Measurements from ENCODE around the gene SSU72. TPM values are rescaled to one million over a fixed set of nuclear protein-coding genes. Genes with fewer than 3 reads are reported as not detected.

Gene SSU72
- polyA plus RNA-seq, 1 of the 3 experiments (the other 2 are of a cell fraction), result 104 TPM

- no peaks in the 10 kb centered on the region for H3K9me2 ChIP-seq
- 60% methylated on average over 2 of the region's 13 CpGs for WGBS (ENCODE audit: low lambda C conversion rate)
- no peaks in the 10 kb centered on the region; a peak in 1 of 4 replicates for H3K4me1 ChIP-seq (ENCODE audit: control insufficient read depth in 1 of 2, insufficient read depth in 2 of 2, low read depth in 1 of 2, low read length in 1 of 2)
- no peak overlapping the region for H3K27ac ChIP-seq (ENCODE audit: low read depth in 2 of 2, low read length in 1 of 2)
- H2AFZ ChIP-seq (ENCODE audit: low read depth), result no peak overlapping the region
- no peaks in the 10 kb centered on the region for H3K9me3 ChIP-seq
- no peak for TF ChIP-seq NRF1 (IDR thresholded peaks at IDR 0.05; ENCODE audit: low read depth, low read length)
- TF ChIP-seq FOXJ3 (CRISPR knock-in tag; IDR thresholded peaks at IDR 0.05), result no peak
- no peak for TF ChIP-seq TAF1 (IDR thresholded peaks at IDR 0.05; ENCODE audit: borderline replicate concordance, low read depth, low read length)
- TF ChIP-seq IRF3 (IDR thresholded peaks at IDR 0.05; ENCODE audit: low read depth, low read length), result no peak
- TF ChIP-seq ELF1 (IDR thresholded peaks at IDR 0.05), result no peak
- TF ChIP-seq, protein P1, sequence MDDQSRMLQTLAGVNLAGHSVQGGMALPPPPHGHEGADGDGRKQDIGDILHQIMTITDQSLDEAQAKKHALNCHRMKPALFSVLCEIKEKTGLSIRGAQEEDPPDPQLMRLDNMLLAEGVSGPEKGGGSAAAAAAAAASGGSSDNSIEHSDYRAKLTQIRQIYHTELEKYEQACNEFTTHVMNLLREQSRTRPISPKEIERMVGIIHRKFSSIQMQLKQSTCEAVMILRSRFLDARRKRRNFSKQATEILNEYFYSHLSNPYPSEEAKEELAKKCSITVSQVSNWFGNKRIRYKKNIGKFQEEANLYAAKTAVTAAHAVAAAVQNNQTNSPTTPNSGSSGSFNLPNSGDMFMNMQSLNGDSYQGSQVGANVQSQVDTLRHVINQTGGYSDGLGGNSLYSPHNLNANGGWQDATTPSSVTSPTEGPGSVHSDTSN (IDR thresholded peaks at IDR 0.05), result no peak
- TF ChIP-seq, protein P2, sequence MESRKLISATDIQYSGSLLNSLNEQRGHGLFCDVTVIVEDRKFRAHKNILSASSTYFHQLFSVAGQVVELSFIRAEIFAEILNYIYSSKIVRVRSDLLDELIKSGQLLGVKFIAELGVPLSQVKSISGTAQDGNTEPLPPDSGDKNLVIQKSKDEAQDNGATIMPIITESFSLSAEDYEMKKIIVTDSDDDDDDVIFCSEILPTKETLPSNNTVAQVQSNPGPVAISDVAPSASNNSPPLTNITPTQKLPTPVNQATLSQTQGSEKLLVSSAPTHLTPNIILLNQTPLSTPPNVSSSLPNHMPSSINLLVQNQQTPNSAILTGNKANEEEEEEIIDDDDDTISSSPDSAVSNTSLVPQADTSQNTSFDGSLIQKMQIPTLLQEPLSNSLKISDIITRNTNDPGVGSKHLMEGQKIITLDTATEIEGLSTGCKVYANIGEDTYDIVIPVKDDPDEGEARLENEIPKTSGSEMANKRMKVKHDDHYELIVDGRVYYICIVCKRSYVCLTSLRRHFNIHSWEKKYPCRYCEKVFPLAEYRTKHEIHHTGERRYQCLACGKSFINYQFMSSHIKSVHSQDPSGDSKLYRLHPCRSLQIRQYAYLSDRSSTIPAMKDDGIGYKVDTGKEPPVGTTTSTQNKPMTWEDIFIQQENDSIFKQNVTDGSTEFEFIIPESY (IDR thresholded peaks at IDR 0.05; ENCODE audit: borderline replicate concordance, low read depth), result no peak
- no peak overlapping the region for H3K4me2 ChIP-seq
- H3K27me3 ChIP-seq (ENCODE audit: insufficient read depth), result no peaks in the 10 kb centered on the region
- H3F3A ChIP-seq (replicated peaks; ENCODE audit: insufficient read depth), result no peaks in the 10 kb centered on the region
- H3K36me3 ChIP-seq (replicated peaks in 1 of 2; ENCODE audit: control insufficient read depth in 1 of 2, insufficient read depth in 2 of 2, low read length in 1 of 2), result no peaks in the 10 kb centered on the region
- H3K4me3 ChIP-seq (ENCODE audit: low read depth in 2 of 2, low read length in 1 of 2), result no peak overlapping the region
- no peaks in the 10 kb centered on the region for H4K20me1 ChIP-seq (ENCODE audit: insufficient read depth)
- no peak overlapping the region for H3K9ac ChIP-seq
- no peak for DNase-seq
- H3K79me2 ChIP-seq (ENCODE audit: insufficient read depth), result no peaks in the 10 kb centered on the region
- ChIA-PET POLR2A (no interaction called here), CTCF (interaction anchor here (0.6 to 1.6 kb wide), 2 partner anchors 8 to 32 kb away, joined by 3 to 4 read pairs; no protein-coding TSS in a partner anchor)
These were observed 31.6 kb upstream of the SSU72 start for GRCh38 chr1:1606232-1606631.

GRCh38 chr1:1605724-1606123, 31.1 kb upstream of the SSU72 start:
- POLR2A ChIA-PET, result no interaction called here
- CTCF ChIA-PET, result no interaction called here
- Histone ChIP-seq H3K36me3 (replicated peaks in 1 of 2; ENCODE audit: control insufficient read depth in 1 of 2, insufficient read depth in 2 of 2, low read length in 1 of 2) (no peaks in the 10 kb centered on the region), H3K4me3 (ENCODE audit: low read depth in 2 of 2, low read length in 1 of 2) (no peak overlapping the region), H3K9ac (no peak overlapping the region), H3K4me2 (no peak overlapping the region), H2AFZ (ENCODE audit: low read depth) (no peak overlapping the region), H3K9me2 (no peaks in the 10 kb centered on the region), H3K79me2 (ENCODE audit: insufficient read depth) (no peaks in the 10 kb centered on the region), H3K27ac (ENCODE audit: low read depth in 2 of 2, low read length in 1 of 2) (no peak overlapping the region), H3K27me3 (ENCODE audit: insufficient read depth) (no peaks in the 10 kb centered on the region), H4K20me1 (ENCODE audit: insufficient read depth) (no peaks in the 10 kb centered on the region), H3K9me3 (no peaks in the 10 kb centered on the region), H3K4me1 (ENCODE audit: control insufficient read depth in 1 of 2, insufficient read depth in 2 of 2, low read depth in 1 of 2, low read length in 1 of 2) (peaks cover 0 to 5% of the 10 kb centered on the region in 2 experiments; a peak in 1 of 4 replicates), H3F3A (replicated peaks; ENCODE audit: insufficient read depth) (no peaks in the 10 kb centered on the region)
- WGBS (ENCODE audit: low lambda C conversion rate), result 92% methylated on average over 13 of the region's 17 CpGs
- no peak for DNase-seq
- TF ChIP-seq REST (IDR thresholded peaks at IDR 0.05; ENCODE audit: low read depth, low read length), result no peak
- TF ChIP-seq RFX5 (IDR thresholded peaks at IDR 0.05; ENCODE audit: low read length), result no peak
- no peak for TF ChIP-seq IRF3 (IDR thresholded peaks at IDR 0.05; ENCODE audit: low read depth, low read length)
- TF ChIP-seq, protein P2 (IDR thresholded peaks at IDR 0.05; ENCODE audit: borderline replicate concordance, low read depth), result no peak
- no peak for TF ChIP-seq GABPA (IDR thresholded peaks at IDR 0.05; ENCODE audit: low read depth)
- no peak for TF ChIP-seq FOSL2 (IDR thresholded peaks at IDR 0.05; ENCODE audit: borderline replicate concordance, low read depth)
- TF ChIP-seq TCF12 (IDR thresholded peaks at IDR 0.05), result no peak
- TF ChIP-seq NFIC (IDR thresholded peaks at IDR 0.05; ENCODE audit: borderline replicate concordance), result no peak
- TF ChIP-seq YY1 (IDR thresholded peaks at IDR 0.05; ENCODE audit: low read depth), result no peak
- no peak for TF ChIP-seq JUND (IDR thresholded peaks at IDR 0.05)
- no peak for TF ChIP-seq TEAD4 (IDR thresholded peaks at IDR 0.05; ENCODE audit: borderline replicate concordance, insufficient read depth)

Measured in SK-N-SH (cell line).